HG02884 (cell line): ENCODE data around the gene ATG14.
"Not testable (repeated sequence)": the region's sequence is repeated elsewhere in the genome, so short reads cannot be mapped to it uniquely, and the experiment has no call there.

ENCODE experiments used
- ATAC-seq: cut with Tn5 transposase; IDR thresholded peaks from one replicate; pipeline ENCODE4 v1.9.1; 2021; ENCODE audit warnings: mild to moderate bottlenecking, moderate library complexity; ENCODE audit not compliant: unreplicated experiment

Gene ATG14

GRCh38 chr14:55411426-55412389, at the start of gene ATG14:
Gene ATG14, minus strand, starts transcription at chr14:55411830. Its CDS starts 8 bp downstream, at chr14:55411822.
- ATAC-seq = peak; percentile 97

- peak; percentile 86 for ATAC-seq
These were observed 47.3 kb upstream of the ATG14 start for GRCh38 chr14:55458800-55459515.

GRCh38 chr14:55457496-55457895, 45.9 kb upstream of the ATG14 start:
- no peak for ATAC-seq

GRCh38 chr14:55456411-55456810, 44.8 kb upstream of the ATG14 start:
- not testable (repeated sequence) for ATAC-seq

GRCh38 chr14:55454264-55455002, 42.8 kb upstream of the ATG14 start:
- peak; percentile 38 for ATAC-seq

- no peak for ATAC-seq
These were observed 40.3 kb upstream of the ATG14 start for GRCh38 chr14:55451950-55452349.

- ATAC-seq = no peak
These were observed 39.8 kb upstream of the ATG14 start for GRCh38 chr14:55451398-55451797.

- ATAC-seq = no peak
These were observed 39.4 kb upstream of the ATG14 start for GRCh38 chr14:55450987-55451386.

- no peak for ATAC-seq
These were observed 38.9 kb upstream of the ATG14 start for GRCh38 chr14:55450539-55450938.

GRCh38 chr14:55450124-55450523, 38.5 kb upstream of the ATG14 start:
- no peak for ATAC-seq

- no peak for ATAC-seq
These were observed 37.5 kb upstream of the ATG14 start for GRCh38 chr14:55449116-55449515.

- no peak for ATAC-seq
These were observed 36.5 kb upstream of the ATG14 start for GRCh38 chr14:55448141-55448614.

- ATAC-seq = no peak
These were observed 35.2 kb upstream of the ATG14 start for GRCh38 chr14:55446833-55447232.

- ATAC-seq = peak; percentile 47
These were observed 34.6 kb upstream of the ATG14 start for GRCh38 chr14:55446127-55446736.

GRCh38 chr14:55441286-55441685, 29.7 kb upstream of the ATG14 start:
- no peak for ATAC-seq

GRCh38 chr14:55440385-55440784, 28.8 kb upstream of the ATG14 start, which contains the start of gene TBPL2:
Gene TBPL2, minus strand, starts transcription at chr14:55440616. Its CDS starts 167 bp downstream, at chr14:55440449.
- ATAC-seq = no peak

GRCh38 chr14:55438066-55438683, 26.5 kb upstream of the ATG14 start:
- no peak for ATAC-seq

- ATAC-seq = no peak
These were observed 25.3 kb upstream of the ATG14 start for GRCh38 chr14:55436931-55437330.

GRCh38 chr14:55436519-55436918, 24.9 kb upstream of the ATG14 start:
- no peak for ATAC-seq

- no peak for ATAC-seq
These were observed 23.2 kb upstream of the ATG14 start for GRCh38 chr14:55434805-55435174.
